ENCODE measurements around the gene ZNHIT1. TPM values are rescaled to one million over a fixed set of nuclear protein-coding genes. Genes with fewer than 3 reads are reported as not detected.

ZNHIT1 gene
- total RNA-seq, 4 donors from 2014 or later, result 76.2 to 97.8 (median 88.6) TPM

GRCh38 chr7:101211501-101211900 lies 6.5 kb upstream of the ZNHIT1 start:
- WGBS, 2 donors (ENCODE audit: low coverage in 1 of 2), result no CpG with 5 or more reads among the region's 24 CpGs

DNA sequence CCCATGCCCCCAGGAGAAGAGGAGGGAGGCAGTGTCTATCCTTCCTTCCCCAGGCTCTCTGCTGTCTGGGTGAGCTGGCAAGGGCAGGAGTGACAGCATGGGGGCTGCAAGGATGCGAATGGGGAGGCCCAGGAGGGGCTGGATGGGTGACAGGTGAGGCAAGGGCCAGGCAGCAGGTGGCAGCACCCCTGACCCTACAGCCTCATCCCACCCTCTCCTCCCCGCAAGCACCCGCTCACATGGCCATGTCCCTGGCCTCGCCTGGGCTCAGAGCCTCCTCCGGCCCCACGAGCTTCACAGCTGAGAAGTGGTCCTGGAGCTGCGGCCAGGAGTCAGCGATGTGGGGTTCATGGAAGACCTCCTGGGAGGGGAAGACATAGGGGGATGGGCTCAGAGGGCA lies 6.0 kb upstream of the ZNHIT1 start:
- Histone ChIP-seq H3K4me1 (peaks cover 0 to 25% (median 8%) of the 10 kb centered on the region in 3 donors), H3K27ac (no peak overlapping the region), H3K4me3 (no peak overlapping the region), H3K27me3 (no peaks in the 10 kb centered on the region), H3K36me3 (peaks cover 0 to 91% of the 10 kb centered on the region in 2 donors), H3K9me3 (no peaks in the 10 kb centered on the region)
- no peak for ATAC-seq
- 82% methylated on average over 3 of the region's 8 CpGs; no CpG with 5 or more reads in 1 of the 2 donors for WGBS, 2 donors (ENCODE audit: low coverage in 1 of 2)
- TF ChIP-seq POLR2AphosphoS5 (IDR thresholded peaks at IDR 0.05) (no peak), POLR2A (IDR thresholded peaks at IDR 0.05) (no peak), EP300 (IDR thresholded peaks at IDR 0.05) (no peak), CTCF (IDR thresholded peaks at IDR 0.05) (no peak)

More at GRCh38 chr7:101211501-101211900, 6.5 kb upstream of the ZNHIT1 start:
- Histone ChIP-seq H3K9me3 (no peaks in the 10 kb centered on the region), H3K27ac (no peak overlapping the region), H3K4me1 (peaks cover 0 to 20% (median 6%) of the 10 kb centered on the region in 3 donors), H3K4me3 (no peak overlapping the region), H3K36me3 (peaks cover 0 to 97% of the 10 kb centered on the region in 2 donors), H3K27me3 (no peaks in the 10 kb centered on the region)
- TF ChIP-seq POLR2AphosphoS5 (IDR thresholded peaks at IDR 0.05) (no peak), EP300 (IDR thresholded peaks at IDR 0.05) (no peak), POLR2A (IDR thresholded peaks at IDR 0.05) (no peak), CTCF (IDR thresholded peaks at IDR 0.05) (no peak)
- ATAC-seq, result no peak

DNA sequence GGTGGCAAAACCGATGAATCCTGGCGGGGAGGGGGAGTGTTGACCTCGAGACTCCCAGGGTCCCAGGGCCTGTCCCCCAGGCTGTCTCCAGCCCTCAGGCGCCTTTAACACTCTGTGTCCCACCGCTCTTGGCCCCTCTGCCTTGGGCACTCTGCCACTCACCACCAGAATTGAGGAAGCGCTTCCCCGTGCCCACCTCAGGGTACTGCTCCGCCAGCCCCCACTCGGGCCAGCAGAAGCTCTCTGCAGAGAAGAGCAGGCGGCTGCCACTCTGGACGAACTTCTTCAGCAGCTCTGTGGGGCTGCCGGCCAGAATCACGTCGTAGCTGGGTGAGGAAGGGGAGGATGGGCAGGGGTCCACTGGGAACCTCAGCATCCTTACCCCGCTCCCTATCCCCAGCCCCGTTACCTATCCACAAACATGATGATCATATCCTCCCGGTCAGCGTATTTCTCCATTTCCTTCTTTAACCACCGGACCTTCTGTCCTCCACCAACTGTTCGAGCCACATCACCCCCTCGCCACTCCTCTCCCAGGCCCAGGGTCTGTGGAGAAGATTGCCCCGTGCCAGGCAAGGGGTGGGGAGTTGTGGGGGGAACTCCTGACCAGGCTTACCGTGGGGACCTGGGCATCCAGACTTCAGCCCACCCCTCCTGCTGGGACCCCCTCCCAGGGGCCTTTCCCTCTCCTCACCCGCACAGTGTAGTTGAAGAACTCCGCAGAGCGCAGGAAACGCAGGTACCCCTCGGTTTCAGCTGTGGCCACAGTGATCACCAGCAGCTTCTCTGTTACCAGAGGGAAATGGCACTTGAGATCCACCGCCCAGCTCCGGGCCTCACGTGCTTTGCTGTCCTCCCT lies 1.7 kb upstream of the ZNHIT1 start:
- WGBS, 2 donors (ENCODE audit: low coverage in 1 of 2), result 8 to 52% methylated on average over 9 to 14 of the region's 31 CpGs
- H3K4me1 ChIP-seq, result peaks cover 0 to 52% (median 20%) of the 10 kb centered on the region in 3 donors
- H3K36me3 ChIP-seq, result peaks cover 0 to 49% of the 10 kb centered on the region in 2 donors
- H3K9me3 ChIP-seq, result no peaks in the 10 kb centered on the region
- TF ChIP-seq EP300 (IDR thresholded peaks at IDR 0.05), result no peak
- H3K27ac ChIP-seq, result peak overlapping the region in 3 of 4 donors; percentile 90 to 97 (median 94)
- H3K27me3 ChIP-seq, result no peaks in the 10 kb centered on the region
- H3K4me3 ChIP-seq, result peak overlapping the region; percentile 39 to 95
- no peak for ATAC-seq

GRCh38 chr7:101216860-101217387 lies 1.0 kb upstream of the ZNHIT1 start:
- H3K36me3 ChIP-seq, result peaks cover 0 to 49% of the 10 kb centered on the region in 2 donors
- no peak for ATAC-seq
- peak overlapping the region; percentile 73 to 97 (median 92) for H3K27ac ChIP-seq
- H3K4me3 ChIP-seq, result peak overlapping the region; percentile 39 to 95
- TF ChIP-seq POLR2A (IDR thresholded peaks at IDR 0.05), result no peak
- H3K9me3 ChIP-seq, result no peaks in the 10 kb centered on the region
- WGBS, 2 donors (ENCODE audit: low coverage in 1 of 2), result 0% methylated on average over 2 of the region's 34 CpGs; no CpG with 5 or more reads in 1 of the 2 donors
- peaks cover 0 to 53% (median 20%) of the 10 kb centered on the region in 3 donors for H3K4me1 ChIP-seq
- no peaks in the 10 kb centered on the region for H3K27me3 ChIP-seq

- peaks cover 0 to 59% (median 20%) of the 10 kb centered on the region in 3 donors for H3K4me1 ChIP-seq
- peak overlapping the region in 3 of 4 donors; percentile 90 to 97 (median 94) for H3K27ac ChIP-seq
- ATAC-seq, result no peak
- 10 to 23% methylated on average over 7 to 18 of the region's 26 CpGs for WGBS, 2 donors (ENCODE audit: low coverage in 1 of 2)
- peaks cover 0 to 49% of the 10 kb centered on the region in 2 donors for H3K36me3 ChIP-seq
- H3K4me3 ChIP-seq, result peak overlapping the region; percentile 39 to 95
- H3K9me3 ChIP-seq, result no peaks in the 10 kb centered on the region
- no peak for TF ChIP-seq EP300 (IDR thresholded peaks at IDR 0.05)
- H3K27me3 ChIP-seq, result no peaks in the 10 kb centered on the region
Measured at GRCh38 chr7:101218236-101219125, 516 bp downstream of the ZNHIT1 start.

DNA sequence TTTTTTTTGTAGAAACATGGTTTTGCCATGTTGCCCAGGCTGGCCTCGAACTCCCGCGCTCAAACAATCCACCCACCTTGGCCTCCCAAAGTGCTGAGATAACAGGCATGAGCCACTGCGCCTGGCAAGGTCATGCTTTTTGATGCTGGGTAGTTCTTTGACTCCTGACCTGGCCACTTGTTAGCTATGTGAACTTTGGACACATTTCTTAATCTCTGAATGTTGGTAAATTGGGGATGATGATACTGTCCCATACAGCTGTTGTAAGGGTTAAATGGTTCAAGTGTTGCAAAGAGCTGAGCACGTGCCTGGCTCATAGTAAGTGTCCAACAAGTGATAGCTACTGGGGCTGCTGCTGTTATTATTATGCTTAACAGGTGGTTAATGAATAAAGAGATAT lies 2.3 kb downstream of the ZNHIT1 start:
- Histone ChIP-seq H3K4me3 (no peak overlapping the region), H3K4me1 (peaks cover 0 to 51% (median 20%) of the 10 kb centered on the region in 3 donors), H3K27ac (no peak overlapping the region), H3K9me3 (no peaks in the 10 kb centered on the region), H3K27me3 (no peaks in the 10 kb centered on the region), H3K36me3 (peaks cover 0 to 49% of the 10 kb centered on the region in 2 donors)
- TF ChIP-seq CTCF (IDR thresholded peaks at IDR 0.05), result no peak
- ATAC-seq, result no peak
- 80 to 85% methylated on average over 2 to 5 of the region's 5 CpGs for WGBS, 2 donors (ENCODE audit: low coverage in 1 of 2)

Data from gastroesophageal sphincter (tissue), 4 donors.